IMR-90 (cell line): ENCODE data around the gene DNAH9. TPM values are rescaled to one million over a fixed set of nuclear protein-coding genes. Genes with fewer than 3 reads are reported as not detected.
"Not testable (repeated sequence)": the region's sequence is repeated elsewhere in the genome, so short reads cannot be mapped to it uniquely, and the experiment has no call there.

Experiments used
- ATAC-seq: fragments of 200-7000 bp; cut with Tn5 transposase; 2 replicates; pipeline ENCODE4 v1.9.1; 2020; ENCODE audit warnings: low read depth, mild to moderate bottlenecking, moderate library complexity
- BruUV-seq: library from RNA; stranded (reverse); fragments of 400-500 nt; replicated peaks from 2 replicates; lab custom pipeline; 2021; lab: Mats Ljungman, UMichigan
- CTCF ChIA-PET: fragments of 300-600 bp; formaldehyde crosslinking; extraction: SDS; loops from one replicate; lab custom pipeline; 2021; ENCODE audit warnings: antibody characterized with exemption; lab: Yijun Ruan, JAX
- POLR2A ChIA-PET: fragments of 300-600 bp; sonication (Branson Sonifier 250); formaldehyde crosslinking; loops from one replicate; lab custom pipeline; 2022; ENCODE audit warnings: antibody characterized with exemption; ENCODE audit not compliant: unreplicated experiment; lab: Charles Lee
- DNase-seq: peaks from one replicate; pipeline ENCODE4 v3.0.0; 2013
- H2AFZ ChIP-seq: replicated peaks from 2 replicates; pipeline ENCODE3; 2013; ENCODE audit warnings: low read length, mild to moderate bottlenecking; ENCODE audit not compliant: poor library complexity
- H2AK5ac ChIP-seq: 2 replicates; pipeline ENCODE4 v1.6.1; 2013; ENCODE audit warnings: low read depth, low read length, inconsistent platforms
- H2AK9ac ChIP-seq: replicated peaks from 2 replicates; pipeline ENCODE3; 2013; ENCODE audit warnings: mild to moderate bottlenecking, low read depth, low read length, moderate library complexity; ENCODE audit not compliant: poor library complexity
- H2BK120ac ChIP-seq: 2 replicates; pipeline ENCODE4 v1.6.1; 2013; ENCODE audit warnings: low read depth, low read length, inconsistent platforms
- H2BK15ac ChIP-seq: 3 replicates; pipeline ENCODE4 v1.6.1; 2013; ENCODE audit warnings: low read depth, low read length, inconsistent platforms
- H2BK20ac ChIP-seq: 2 replicates; pipeline ENCODE4 v1.6.1; 2013; ENCODE audit warnings: low read depth, mild to moderate bottlenecking, inconsistent platforms, low read length, moderate library complexity
- H2BK5ac ChIP-seq: 2 replicates; pipeline ENCODE4 v1.6.1; 2013; ENCODE audit warnings: mild to moderate bottlenecking, low read depth, low read length, inconsistent platforms; ENCODE audit not compliant: poor library complexity, severe bottlenecking
- H3K14ac ChIP-seq: replicated peaks from 2 replicates; pipeline ENCODE4 v1.6.1; 2013; ENCODE audit warnings: low read depth, low read length, inconsistent platforms
- H3K18ac ChIP-seq: 2 replicates; pipeline ENCODE4 v1.6.1; 2013; ENCODE audit warnings: low read depth, low read length, control low read depth
- H3K23ac ChIP-seq: 2 replicates; pipeline ENCODE4 v1.6.1; 2013; ENCODE audit warnings: low read depth, low read length, inconsistent platforms
- H3K27ac ChIP-seq: 2 replicates; pipeline ENCODE4 v1.5.1; 2013; ENCODE audit warnings: mild to moderate bottlenecking, control low read depth, low read length; ENCODE audit not compliant: insufficient read depth
- H3K27me3 ChIP-seq: 2 replicates; pipeline ENCODE4 v1.6.1; 2013; ENCODE audit warnings: low read length; ENCODE audit not compliant: control insufficient read depth, insufficient read depth
- H3K36me3 ChIP-seq: 2 replicates; pipeline ENCODE4 v1.6.1; 2013; ENCODE audit warnings: low read length, mixed read lengths; ENCODE audit not compliant: control insufficient read depth, insufficient read depth
- H3K4ac ChIP-seq: 2 replicates; pipeline ENCODE4 v1.6.1; 2013; ENCODE audit warnings: low read depth, low read length, inconsistent platforms
- H3K4me1 ChIP-seq: 2 replicates; pipeline ENCODE4 v1.6.1; 2013; ENCODE audit warnings: low read length, mixed read lengths; ENCODE audit not compliant: control insufficient read depth, insufficient read depth
- H3K4me2 ChIP-seq: 2 replicates; pipeline ENCODE4 v1.6.1; 2013; ENCODE audit warnings: low read depth, mild to moderate bottlenecking, control low read depth, low read length, moderate library complexity
- H3K4me3 ChIP-seq: 2 replicates; pipeline ENCODE4 v1.5.1; 2013; ENCODE audit warnings: low read depth, mild to moderate bottlenecking, control low read depth, low read length, moderate library complexity; ENCODE audit not compliant: insufficient read depth
- H3K56ac ChIP-seq: 2 replicates; pipeline ENCODE4 v1.6.1; 2013; ENCODE audit warnings: low read length, inconsistent platforms; ENCODE audit not compliant: insufficient read depth; ENCODE audit errors: extremely low read depth
- H3K79me1 ChIP-seq, 2 experiments: 2 replicates each; pipeline ENCODE4 v1.6.1; 2013; ENCODE audit warnings: low read length in 2 of 2, inconsistent platforms in 1 of 2, low read depth in 1 of 2
- H3K9ac ChIP-seq: 2 replicates; pipeline ENCODE4 v1.6.1; 2013; ENCODE audit warnings: low read depth, low read length, control low read depth
- H3K9me1 ChIP-seq: 2 replicates; pipeline ENCODE4 v1.6.1; 2013; ENCODE audit warnings: low read length, inconsistent platforms; ENCODE audit not compliant: insufficient read depth
- H3K9me3 ChIP-seq: 2 replicates; pipeline ENCODE4 v1.6.1; 2013; ENCODE audit warnings: low read length; ENCODE audit not compliant: control insufficient read depth, insufficient read depth
- H4K20me1 ChIP-seq: 2 replicates; pipeline ENCODE4 v1.6.1; 2013; ENCODE audit warnings: low read length, inconsistent platforms; ENCODE audit not compliant: insufficient read depth
- H4K5ac ChIP-seq: 2 replicates; pipeline ENCODE4 v1.6.1; 2013; ENCODE audit warnings: mild to moderate bottlenecking, low read depth, low read length, control low read depth
- H4K8ac ChIP-seq, 2 experiments: 2 replicates each; pipeline ENCODE4 v1.6.1; 2013; ENCODE audit warnings: low read depth in 2 of 2, low read length in 2 of 2, control low read depth in 1 of 2, inconsistent platforms in 1 of 2
- H4K91ac ChIP-seq: 2 replicates; pipeline ENCODE4 v1.6.1; 2013; ENCODE audit warnings: low read depth, low read length, inconsistent platforms; ENCODE audit not compliant: insufficient read depth
- WGBS, 2 experiments: methylation state at CpG; one replicate each; pipeline versions ENCODE4 v1.1.5 to v1.1.7; 2013; ENCODE audit warnings: missing lambda C conversion rate in 2 of 2; ENCODE audit not compliant: insufficient read length in 1 of 2; ENCODE audit errors: extremely low coverage in 2 of 2; 5-methylcytosine and 5-hydroxymethylcytosine counted together
- dilution Hi-C: fragments of 300-500 bp; cut with HindIII; formaldehyde crosslinking; loops from one replicate; pipeline ENCODE4 v1.14.3; 2018; ENCODE audit warnings: low sequenced_read_pairs; ENCODE audit not compliant: unreplicated experiment
- in situ Hi-C: fragments of 300-500 bp; cut with MboI; formaldehyde crosslinking; loops from 3 replicates; pipeline ENCODE4 v1.14.3; 2019; ENCODE audit warnings: low sequenced_read_pairs, inconsistent platforms, mixed read lengths
- intact Hi-C: fragments of 100-400 bp; cut with micrococcal nuclease; formaldehyde crosslinking; loops from 2 replicates; pipeline ENCODE4 v1.10.0; 2022
- polyA plus RNA-seq, 3 experiments: library from polyadenylated mRNA; depleted of rRNA; stranded (reverse); fragments of >200 nt; gene quantifications; 2 replicates each; pipeline ENCODE4 v1.2.3, GENCODE V29; 2012; ENCODE audit warnings: low replicate concordance in 1 of 3
- total RNA-seq: library from RNA; depleted of rRNA; stranded (reverse); fragments of >200 nt; gene quantifications from 2 replicates; pipeline ENCODE4 v1.2.3, GENCODE V29; 2012

Gene DNAH9
- total and polyA plus RNA-seq, 2 of the 4 experiments (the other 2 are of a cell fraction), result not detected

GRCh38 chr17:11943086-11943485 is 344.8 kb downstream of the DNAH9 start:
- H4K5ac ChIP-seq, H2BK20ac ChIP-seq, BruUV-seq, H3K27me3 ChIP-seq, H4K8ac ChIP-seq, intact Hi-C loops, H4K20me1 ChIP-seq, dilution Hi-C loops, H3K4ac ChIP-seq, H3K18ac ChIP-seq, H2BK120ac ChIP-seq, H2AK9ac ChIP-seq, H3K23ac ChIP-seq, H2AFZ ChIP-seq, H3K9ac ChIP-seq, H3K4me3 ChIP-seq, H3K9me3 ChIP-seq, ATAC-seq, H3K36me3 ChIP-seq, H3K4me1 ChIP-seq, CTCF ChIA-PET, H3K4me2 ChIP-seq, H2AK5ac ChIP-seq, H3K56ac ChIP-seq, H3K79me1 ChIP-seq, H3K27ac ChIP-seq, H3K9me1 ChIP-seq, in situ Hi-C loops, DNase-seq, H2BK15ac ChIP-seq, H4K91ac ChIP-seq, POLR2A ChIA-PET, H3K14ac ChIP-seq, H2BK5ac ChIP-seq: not testable (repeated sequence)
- 74% methylated on average over 4 of the region's 11 CpGs; no CpG with 5 or more reads in 1 of the 2 experiments for WGBS, 2 experiments
